ENCODE data around the gene TPBGL. TPM values are rescaled to one million over a fixed set of nuclear protein-coding genes. Genes with fewer than 3 reads are reported as not detected.

The TPBGL gene
- total and polyA plus RNA-seq, 2 donors (not counting 3 experiments of a cell fraction or from before 2014, with no cell fraction given) = not detected

DNA sequence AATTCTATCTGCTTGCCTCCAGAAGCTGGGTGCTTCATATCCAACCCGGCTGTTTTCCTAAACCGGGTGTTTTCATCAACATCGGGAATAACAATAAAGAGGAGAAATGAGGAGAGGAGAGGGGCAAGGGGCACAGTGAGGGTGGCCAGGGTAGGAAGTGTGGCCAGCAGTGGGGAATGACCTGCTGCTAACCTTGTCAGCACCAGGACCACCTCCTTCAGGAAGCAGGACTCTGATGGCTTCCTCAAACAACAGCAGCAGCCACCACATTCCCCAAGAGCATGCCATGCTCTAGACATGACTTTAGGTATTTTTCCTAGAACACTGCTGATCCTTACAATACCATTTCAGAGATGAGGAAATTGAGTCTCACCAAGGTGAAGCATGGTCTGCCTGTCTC, 52.4 kb downstream of the TPBGL start:
- Histone ChIP-seq H3K4me3 (replicated peaks in 1 of 3; ENCODE audit: insufficient read depth in 1 of 3, low read depth in 1 of 3, low read length in 3 of 3) (no peak overlapping the region), H3K9me3 (replicated peaks; ENCODE audit: control insufficient read depth, insufficient read depth, low read length) (no peaks in the 10 kb centered on the region), H3K9me1 (replicated peaks; ENCODE audit: control insufficient read depth, extremely low read depth, insufficient read depth, low read length) (no peaks in the 10 kb centered on the region), H3K9ac (replicated peaks; ENCODE audit: extremely low read depth, insufficient read depth, low read length) (no peak overlapping the region), H4K20me1 (replicated peaks; ENCODE audit: control insufficient read depth, extremely low read depth, insufficient read depth, low read length) (no peaks in the 10 kb centered on the region), H2AFZ (ENCODE audit: low read depth, low read length) (no peak overlapping the region), H3K27ac (ENCODE audit: insufficient read depth, low read depth, low read length) (no peak overlapping the region), H3K36me3 (ENCODE audit: control insufficient read depth in 2 of 2, extremely low read depth in 1 of 2, insufficient read depth in 2 of 2, low read length in 2 of 2) (peaks cover 0 to 14% of the 10 kb centered on the region in 2 experiments), H3K4me2 (ENCODE audit: insufficient read depth, low read length) (no peak overlapping the region), H3K27me3 (ENCODE audit: control insufficient read depth in 2 of 2, insufficient read depth in 2 of 2, low read length in 2 of 2) (no peaks in the 10 kb centered on the region), H3K79me2 (ENCODE audit: control insufficient read depth, insufficient read depth, low read length) (peaks cover 1% of the 10 kb centered on the region), H3K4me1 (ENCODE audit: control insufficient read depth, extremely low read depth, insufficient read depth, low read length) (peaks cover 15% of the 10 kb centered on the region)
- CTCF ChIA-PET = interaction anchor here (0.8 to 2.5 kb wide), 3 partner anchors 13 to 93 kb away, joined by 3 to 20 read pairs (median 3); no protein-coding TSS in a partner anchor
- FAIRE-seq (peak; percentile 86), DNase-seq (ENCODE audit: low read depth, low spot score) (peak; percentile 87)
- intact Hi-C loops (cut with micrococcal nuclease) (loop anchor here (1.0 to 2.0 kb wide), 3 partner anchors 13 to 35 kb away; no protein-coding TSS in a partner anchor), dilution Hi-C loops (cut with MboI; ENCODE audit: extremely low pct_ligation_motif_present, low sequenced_read_pairs) (no loop called here)
- POLR2A ChIA-PET = no interaction called here
- no TSS peak for BruUV-seq (replicated peaks)
- peak; percentile 53 for TF ChIP-seq POLR2A (IDR thresholded peaks at IDR 0.05; ENCODE audit: low read depth, low read length)
- TF ChIP-seq EZH2 (IDR thresholded peaks at IDR 0.05; ENCODE audit: borderline replicate concordance, low read depth, low read length, severe bottlenecking) = no peak
- TF ChIP-seq POLR2AphosphoS5 (IDR thresholded peaks at IDR 0.05; ENCODE audit: insufficient read depth, low read depth, low read length) = peak; percentile 81

Other genes with a start within 250 kb of the TPBGL start
- not detected in 2 replicates for gene OR2AT4, start 143.9 kb upstream of the TPBGL start, total RNA-seq
- not detected in 2 replicates for gene OR2AT4, start 143.9 kb upstream of the TPBGL start, polyA plus RNA-seq
- not detected in 2 replicates for gene SLCO2B1, start 89.7 kb upstream of the TPBGL start, total RNA-seq
- 0.04 and 0.10 TPM in 2 replicates for gene SLCO2B1, start 89.7 kb upstream of the TPBGL start, polyA plus RNA-seq
- 63.9 and 83.7 TPM in 2 replicates for gene ARRB1, start 110.9 kb downstream of the TPBGL start, total RNA-seq
- 76.6 and 92.6 TPM in 2 replicates for gene ARRB1, start 110.9 kb downstream of the TPBGL start, polyA plus RNA-seq
- 2,836 and 2,973 TPM in 2 replicates for gene RPS3, start 158.7 kb downstream of the TPBGL start, total RNA-seq
- 3,219 and 3,734 TPM in 2 replicates for gene RPS3, start 158.7 kb downstream of the TPBGL start, polyA plus RNA-seq
- gene KLHL35, start 192.4 kb downstream of the TPBGL start, total RNA-seq = 0.97 and 1.2 TPM in 2 replicates
- gene KLHL35, start 192.4 kb downstream of the TPBGL start, polyA plus RNA-seq = 2.3 and 2.7 TPM in 2 replicates

Measured in endothelial cell of umbilical vein (primary cell).